ENCODE results near the gene ZNF605. TPM values are rescaled to one million over a fixed set of nuclear protein-coding genes. Genes with fewer than 3 reads are reported as not detected.

Gene ZNF605
- total RNA-seq, 1 experiment from 2014 or later = 20.6 TPM

DNA sequence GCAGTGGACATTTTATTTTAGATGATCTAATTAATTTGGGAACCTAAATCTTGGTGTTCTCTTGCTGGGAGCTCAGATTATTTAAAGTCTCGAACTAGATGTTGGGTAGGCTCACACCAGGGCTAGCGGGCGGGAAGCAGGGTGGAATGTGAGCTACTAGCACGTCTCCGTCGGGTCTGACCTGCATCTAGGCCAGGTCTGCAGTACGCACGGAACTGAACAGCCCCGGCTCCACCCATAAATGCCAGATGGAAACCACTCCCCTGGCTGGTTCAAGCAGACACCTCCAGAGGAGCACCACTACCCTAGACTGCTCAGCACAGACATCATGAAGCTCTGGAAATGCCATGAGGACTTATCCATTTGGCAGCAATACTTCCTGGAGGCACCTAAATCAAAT, 10.3 kb downstream of the ZNF605 start:
- intact Hi-C loops (cut with micrococcal nuclease; ENCODE audit: unreplicated experiment) = no loop called here
- ATAC-seq = no peak
- no peak overlapping the region for H3K4me3 ChIP-seq (ENCODE audit: low read depth in 2 of 2, low read length in 2 of 2)
- in situ Hi-C loops (cut with HindIII; ENCODE audit: low pct_unique_long_range_greater_than_20kb, low sequenced_read_pairs) = no loop called here
- no peak overlapping the region for H3K27ac ChIP-seq (ENCODE audit: low read length)
- no peak for DNase-seq (ENCODE audit: low read depth, low spot score)
- peaks cover 10% of the 10 kb centered on the region; the same call in 1 of the 2 replicates for H3K36me3 ChIP-seq (ENCODE audit: control insufficient read depth, insufficient read depth, low read length)
- TF ChIP-seq POLR2AphosphoS5 (IDR thresholded peaks at IDR 0.05; ENCODE audit: low read depth, low read length) (no peak), TCF7L2 (IDR thresholded peaks at IDR 0.05; ENCODE audit: low read depth, low read length) (no peak), SIN3A (IDR thresholded peaks at IDR 0.05; ENCODE audit: borderline replicate concordance, insufficient read depth, low read depth, low read length) (no peak)
- TF ChIP-seq, protein P1, sequence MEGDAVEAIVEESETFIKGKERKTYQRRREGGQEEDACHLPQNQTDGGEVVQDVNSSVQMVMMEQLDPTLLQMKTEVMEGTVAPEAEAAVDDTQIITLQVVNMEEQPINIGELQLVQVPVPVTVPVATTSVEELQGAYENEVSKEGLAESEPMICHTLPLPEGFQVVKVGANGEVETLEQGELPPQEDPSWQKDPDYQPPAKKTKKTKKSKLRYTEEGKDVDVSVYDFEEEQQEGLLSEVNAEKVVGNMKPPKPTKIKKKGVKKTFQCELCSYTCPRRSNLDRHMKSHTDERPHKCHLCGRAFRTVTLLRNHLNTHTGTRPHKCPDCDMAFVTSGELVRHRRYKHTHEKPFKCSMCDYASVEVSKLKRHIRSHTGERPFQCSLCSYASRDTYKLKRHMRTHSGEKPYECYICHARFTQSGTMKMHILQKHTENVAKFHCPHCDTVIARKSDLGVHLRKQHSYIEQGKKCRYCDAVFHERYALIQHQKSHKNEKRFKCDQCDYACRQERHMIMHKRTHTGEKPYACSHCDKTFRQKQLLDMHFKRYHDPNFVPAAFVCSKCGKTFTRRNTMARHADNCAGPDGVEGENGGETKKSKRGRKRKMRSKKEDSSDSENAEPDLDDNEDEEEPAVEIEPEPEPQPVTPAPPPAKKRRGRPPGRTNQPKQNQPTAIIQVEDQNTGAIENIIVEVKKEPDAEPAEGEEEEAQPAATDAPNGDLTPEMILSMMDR (IDR thresholded peaks at IDR 0.05) = no peak
- TF ChIP-seq, protein P2, sequence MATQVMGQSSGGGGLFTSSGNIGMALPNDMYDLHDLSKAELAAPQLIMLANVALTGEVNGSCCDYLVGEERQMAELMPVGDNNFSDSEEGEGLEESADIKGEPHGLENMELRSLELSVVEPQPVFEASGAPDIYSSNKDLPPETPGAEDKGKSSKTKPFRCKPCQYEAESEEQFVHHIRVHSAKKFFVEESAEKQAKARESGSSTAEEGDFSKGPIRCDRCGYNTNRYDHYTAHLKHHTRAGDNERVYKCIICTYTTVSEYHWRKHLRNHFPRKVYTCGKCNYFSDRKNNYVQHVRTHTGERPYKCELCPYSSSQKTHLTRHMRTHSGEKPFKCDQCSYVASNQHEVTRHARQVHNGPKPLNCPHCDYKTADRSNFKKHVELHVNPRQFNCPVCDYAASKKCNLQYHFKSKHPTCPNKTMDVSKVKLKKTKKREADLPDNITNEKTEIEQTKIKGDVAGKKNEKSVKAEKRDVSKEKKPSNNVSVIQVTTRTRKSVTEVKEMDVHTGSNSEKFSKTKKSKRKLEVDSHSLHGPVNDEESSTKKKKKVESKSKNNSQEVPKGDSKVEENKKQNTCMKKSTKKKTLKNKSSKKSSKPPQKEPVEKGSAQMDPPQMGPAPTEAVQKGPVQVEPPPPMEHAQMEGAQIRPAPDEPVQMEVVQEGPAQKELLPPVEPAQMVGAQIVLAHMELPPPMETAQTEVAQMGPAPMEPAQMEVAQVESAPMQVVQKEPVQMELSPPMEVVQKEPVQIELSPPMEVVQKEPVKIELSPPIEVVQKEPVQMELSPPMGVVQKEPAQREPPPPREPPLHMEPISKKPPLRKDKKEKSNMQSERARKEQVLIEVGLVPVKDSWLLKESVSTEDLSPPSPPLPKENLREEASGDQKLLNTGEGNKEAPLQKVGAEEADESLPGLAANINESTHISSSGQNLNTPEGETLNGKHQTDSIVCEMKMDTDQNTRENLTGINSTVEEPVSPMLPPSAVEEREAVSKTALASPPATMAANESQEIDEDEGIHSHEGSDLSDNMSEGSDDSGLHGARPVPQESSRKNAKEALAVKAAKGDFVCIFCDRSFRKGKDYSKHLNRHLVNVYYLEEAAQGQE (IDR thresholded peaks at IDR 0.05; ENCODE audit: insufficient read depth in 1 of 2, low read depth in 2 of 2, low read length in 1 of 2) = no peak
- BruUV-seq (replicated peaks) = no TSS peak
- CTCF ChIA-PET = no interaction called here
- H3K9me3 ChIP-seq (ENCODE audit: control insufficient read depth, insufficient read depth, low read depth, low read length) = peaks cover 63% of the 10 kb centered on the region
- no peaks in the 10 kb centered on the region for H3K4me1 ChIP-seq (ENCODE audit: control insufficient read depth, insufficient read depth, low read length)
- POLR2A ChIA-PET = interaction anchor here (0.5 kb wide), 1 partner anchor 263 kb away, joined by 6 read pairs; no protein-coding TSS in a partner anchor
- H3K27me3 ChIP-seq (ENCODE audit: control insufficient read depth, insufficient read depth, low read length) = no peaks in the 10 kb centered on the region

DNA sequence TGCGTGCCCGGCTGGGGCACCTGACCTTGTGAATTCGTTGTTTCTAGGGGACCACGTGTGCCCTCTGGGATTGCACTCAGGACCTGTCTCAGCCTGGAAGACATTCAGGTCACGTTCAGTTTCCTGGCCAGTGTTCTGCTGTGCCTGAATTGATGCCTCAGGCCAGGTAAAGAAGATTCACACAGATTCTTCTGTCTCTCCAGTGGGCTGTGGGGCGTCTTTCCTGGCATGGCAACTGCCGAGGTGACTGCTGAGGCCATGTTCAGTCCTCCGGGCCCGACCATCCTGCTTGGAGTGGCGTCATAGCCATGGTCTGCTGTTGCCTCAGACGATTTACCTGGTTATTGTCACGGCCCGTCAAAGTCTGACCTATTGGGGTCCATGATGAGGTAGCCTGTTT, 13.5 kb downstream of the ZNF605 start:
- Histone ChIP-seq H3K4me1 (ENCODE audit: control insufficient read depth, insufficient read depth, low read length) (no peaks in the 10 kb centered on the region), H3K9me3 (ENCODE audit: control insufficient read depth, insufficient read depth, low read depth, low read length) (peaks cover 40% of the 10 kb centered on the region), H3K27ac (ENCODE audit: low read length) (no peak overlapping the region), H3K27me3 (ENCODE audit: control insufficient read depth, insufficient read depth, low read length) (no peaks in the 10 kb centered on the region), H3K36me3 (ENCODE audit: control insufficient read depth, insufficient read depth, low read length) (peaks cover 10% of the 10 kb centered on the region; the same call in 1 of the 2 replicates), H3K4me3 (ENCODE audit: low read depth in 2 of 2, low read length in 2 of 2) (no peak overlapping the region)
- no peak for ATAC-seq
- intact Hi-C loops (cut with micrococcal nuclease; ENCODE audit: unreplicated experiment) = no loop called here
- no peak for DNase-seq (ENCODE audit: low read depth, low spot score)
- in situ Hi-C loops (cut with HindIII; ENCODE audit: low pct_unique_long_range_greater_than_20kb, low sequenced_read_pairs) = no loop called here
- TF ChIP-seq, protein P1 (IDR thresholded peaks at IDR 0.05) = no peak
- TF ChIP-seq SIN3A (IDR thresholded peaks at IDR 0.05; ENCODE audit: borderline replicate concordance, insufficient read depth, low read depth, low read length) (no peak), TCF7L2 (IDR thresholded peaks at IDR 0.05; ENCODE audit: low read depth, low read length) (no peak), POLR2AphosphoS5 (IDR thresholded peaks at IDR 0.05; ENCODE audit: low read depth, low read length) (no peak)
- TF ChIP-seq, protein P2 (IDR thresholded peaks at IDR 0.05; ENCODE audit: insufficient read depth in 1 of 2, low read depth in 2 of 2, low read length in 1 of 2) = no peak
- ChIA-PET POLR2A (no interaction called here), CTCF (no interaction called here)
- no TSS peak for BruUV-seq (replicated peaks)

All from Panc1 (cell line).